ENCODE data around the gene VRK3. TPM values are rescaled to one million over a fixed set of nuclear protein-coding genes. Genes with fewer than 3 reads are reported as not detected.
A peak's percentile ranks its signal among the peaks of the same experiment; 100 is the strongest.

The VRK3 gene
- polyA plus RNA-seq, 1 donor = 48.2 TPM

DNA sequence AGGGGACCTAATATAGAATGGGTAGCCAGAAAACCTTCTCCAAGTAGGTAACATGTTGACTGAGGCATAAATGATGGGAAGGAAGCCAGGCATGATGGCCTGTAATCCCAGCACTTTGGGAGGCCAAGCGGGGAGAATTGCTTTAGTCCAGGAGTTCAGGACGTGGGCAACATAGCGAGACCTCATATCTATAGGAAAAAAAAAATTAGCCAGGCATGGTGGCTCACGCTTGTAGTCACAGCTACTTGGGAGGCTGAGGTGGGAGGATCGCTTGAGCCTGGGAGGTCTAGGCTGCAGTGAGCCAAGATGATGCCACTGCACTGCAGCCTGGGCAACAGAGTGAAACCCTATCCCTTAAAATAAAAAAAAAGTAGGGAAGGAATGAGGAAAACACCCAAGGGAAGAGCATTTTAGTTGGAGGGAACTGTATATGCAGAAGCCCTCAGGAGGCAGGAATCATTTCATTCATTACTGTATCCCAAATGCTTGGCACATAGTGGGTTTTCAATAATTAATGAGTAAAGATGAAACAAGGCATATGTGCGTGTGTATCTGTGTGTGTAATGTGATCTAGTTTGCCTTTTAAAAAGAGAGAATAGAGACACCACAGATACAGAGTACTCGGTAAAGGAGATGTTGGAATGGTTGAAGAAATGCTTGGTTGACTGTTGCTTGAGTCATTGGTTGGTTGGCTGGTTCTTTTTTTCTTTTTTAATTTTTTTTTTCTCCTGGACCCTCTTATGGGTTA is 93.7 kb downstream of the VRK3 start:
- DNase-seq = no peak

- DNase-seq = no peak
These were observed 94.6 kb downstream of the VRK3 start for GRCh38 chr19:49930483-49931011.

GRCh38 chr19:49929611-49930482 is 95.3 kb downstream of the VRK3 start:
- peak; percentile 91 for DNase-seq

GRCh38 chr19:49929121-49929610 is 96.0 kb downstream of the VRK3 start, which contains the start of the genes ATF5 and NUP62:
ATF5 (plus strand) TSS chr19:49929205; CDS start chr19:49930851, 1,646 bp downstream.
NUP62 (minus strand) TSS chr19:49929504; CDS start chr19:49909807, 19,697 bp downstream.
- peak; percentile 92 for DNase-seq

GRCh38 chr19:49927526-49928264 is 97.5 kb downstream of the VRK3 start:
- DNase-seq = no peak

GRCh38 chr19:49926515-49926914 is 98.7 kb downstream of the VRK3 start:
- DNase-seq = no peak

Other genes starting within 250 kb of the VRK3 start
- gene FUZ, start 212.1 kb downstream of the VRK3 start, polyA plus RNA-seq (ENCODE audit: insufficient read length) = 33.9 TPM
- gene MED25, start 207.1 kb downstream of the VRK3 start, polyA plus RNA-seq (ENCODE audit: insufficient read length) = 71.9 TPM
- gene PTOV1, start 174.2 kb downstream of the VRK3 start, polyA plus RNA-seq (ENCODE audit: insufficient read length) = 296 TPM
- 71.5 TPM for gene PNKP, start 157.8 kb downstream of the VRK3 start, polyA plus RNA-seq (ENCODE audit: insufficient read length)
- 26.1 TPM for gene AKT1S1, start 148.0 kb downstream of the VRK3 start, polyA plus RNA-seq (ENCODE audit: insufficient read length)
- gene TBC1D17, start 147.7 kb downstream of the VRK3 start, polyA plus RNA-seq (ENCODE audit: insufficient read length) = 39.7 TPM
- 2.7 TPM for gene IL4I1, start 128.5 kb downstream of the VRK3 start, polyA plus RNA-seq (ENCODE audit: insufficient read length)
- gene ATF5, start 96.2 kb downstream of the VRK3 start, polyA plus RNA-seq (ENCODE audit: insufficient read length) = 20.0 TPM
- 61.9 TPM for gene NUP62, start 95.9 kb downstream of the VRK3 start, polyA plus RNA-seq (ENCODE audit: insufficient read length)
- gene SIGLEC11, start 64.2 kb downstream of the VRK3 start, polyA plus RNA-seq (ENCODE audit: insufficient read length) = 4.1 TPM
- 19.1 TPM for gene ZNF473, start 633 bp upstream of the VRK3 start, polyA plus RNA-seq (ENCODE audit: insufficient read length)
- 0.35 TPM for gene IZUMO2, start 137.9 kb upstream of the VRK3 start, polyA plus RNA-seq (ENCODE audit: insufficient read length)
- gene MYH14, start 178.2 kb upstream of the VRK3 start, polyA plus RNA-seq (ENCODE audit: insufficient read length) = 22.9 TPM

Data from left kidney (tissue), 2 donors.